NT2/D1 (cell line): ENCODE measurements around the gene FAM156B.
"Not testable (repeated sequence)": the region's sequence is repeated elsewhere in the genome, so short reads cannot be mapped to it uniquely, and the experiment has no call there.

Experiments used
- DNase-seq: peaks from one replicate; pipeline ENCODE4 v3.0.0-alpha.2; 2011; ENCODE audit warnings: low read depth, low spot score
- H3K27me3 ChIP-seq: 2 replicates; pipeline ENCODE4 v1.6.0; 2011; ENCODE audit warnings: mild to moderate bottlenecking; ENCODE audit not compliant: insufficient read length, insufficient read depth
- H3K36me3 ChIP-seq: 2 replicates; pipeline ENCODE4 v1.6.1; 2011; ENCODE audit warnings: mild to moderate bottlenecking, low read length, mixed read lengths; ENCODE audit not compliant: insufficient read depth, insufficient read length
- H3K4me1 ChIP-seq: 2 replicates; pipeline ENCODE4 v1.5.1; 2011; ENCODE audit not compliant: insufficient read depth, insufficient read length
- H3K4me3 ChIP-seq: 2 replicates; pipeline ENCODE4 v1.5.1; 2011; ENCODE audit warnings: low read depth; ENCODE audit not compliant: insufficient read length
- H3K9ac ChIP-seq: 2 replicates; pipeline ENCODE4 v1.6.0; 2011; ENCODE audit warnings: low read depth; ENCODE audit not compliant: insufficient read length
- H3K9me3 ChIP-seq: 2 replicates; pipeline ENCODE4 v1.5.1; 2011; ENCODE audit warnings: mild to moderate bottlenecking, low read length; ENCODE audit not compliant: insufficient read depth
- SUZ12 ChIP-seq: IDR thresholded peaks from 2 replicates; pipeline ENCODE4 v1.6.1; 2011; ENCODE audit not compliant: insufficient read length, insufficient read depth; ENCODE audit errors: extremely low read depth
- YY1 ChIP-seq: IDR thresholded peaks from 2 replicates; pipeline ENCODE4 v1.6.1; 2011; ENCODE audit not compliant: insufficient read length, insufficient read depth
- ZNF274 ChIP-seq: IDR thresholded peaks from 2 replicates; pipeline ENCODE4 v1.6.1; 2011; ENCODE audit warnings: mild to moderate bottlenecking, low read depth, low read length

FAM156B gene

GRCh38 chrX:52896855-52897709 is at the start of gene FAM156B:
Gene FAM156B, plus strand, starts transcription at chrX:52897330. Its CDS starts 9,896 bp downstream, at chrX:52907226.
- not testable (repeated sequence) for H3K27me3 ChIP-seq, H3K36me3 ChIP-seq, H3K4me1 ChIP-seq, H3K9me3 ChIP-seq, DNase-seq, H3K4me3 ChIP-seq, H3K9ac ChIP-seq

GRCh38 chrX:52852110-52852860 is 44.8 kb upstream of the FAM156B start:
- Histone ChIP-seq H3K4me3 (no peak overlapping the region), H3K9me3 (peaks cover 10% of the 10 kb centered on the region; the same call in 1 of the 2 replicates), H3K9ac (no peak overlapping the region), H3K27me3 (no peaks in the 10 kb centered on the region), H3K4me1 (no peaks in the 10 kb centered on the region), H3K36me3 (no peaks in the 10 kb centered on the region)
- DNase-seq, result no peak
- no peak for TF ChIP-seq YY1

- DNase-seq, H3K9me3 ChIP-seq, H3K36me3 ChIP-seq, H3K9ac ChIP-seq, H3K27me3 ChIP-seq, H3K4me3 ChIP-seq, H3K4me1 ChIP-seq: not testable (repeated sequence)
Measured at GRCh38 chrX:52856991-52857525, 40.1 kb upstream of the FAM156B start.

GRCh38 chrX:52865343-52865998 is 31.7 kb upstream of the FAM156B start:
- TF ChIP-seq ZNF274, result no peak
- TF ChIP-seq SUZ12, result no peak
- no peak for TF ChIP-seq YY1
- no peaks in the 10 kb centered on the region for H3K4me1 ChIP-seq
- no peak for DNase-seq
- H3K36me3 ChIP-seq, result no peaks in the 10 kb centered on the region
- no peak overlapping the region for H3K4me3 ChIP-seq
- H3K9ac ChIP-seq, result no peak overlapping the region
- no peaks in the 10 kb centered on the region for H3K27me3 ChIP-seq
- H3K9me3 ChIP-seq, result no peaks in the 10 kb centered on the region

- H3K9me3 ChIP-seq, result no peaks in the 10 kb centered on the region
- no peaks in the 10 kb centered on the region for H3K27me3 ChIP-seq
- no peaks in the 10 kb centered on the region for H3K4me1 ChIP-seq
- TF ChIP-seq YY1 (no peak), SUZ12 (no peak), ZNF274 (no peak)
- no peak for DNase-seq
- no peak within 1 kb of the TSS for H3K9ac ChIP-seq
- H3K4me3 ChIP-seq, result no peak within 1 kb of the TSS
- H3K36me3 ChIP-seq, result no peaks in the 10 kb centered on the region
Measured at GRCh38 chrX:52867610-52868348, 29.4 kb upstream of the FAM156B start, which contains the start of gene XAGE3. Gene XAGE3, minus strand, starts transcription at chrX:52868083. Its CDS starts 950 bp downstream, at chrX:52867133.

- Histone ChIP-seq H3K4me1 (no peaks in the 10 kb centered on the region), H3K27me3 (no peaks in the 10 kb centered on the region), H3K9ac (no peak overlapping the region), H3K36me3 (no peaks in the 10 kb centered on the region), H3K9me3 (no peaks in the 10 kb centered on the region), H3K4me3 (no peak overlapping the region)
- DNase-seq, result no peak
- TF ChIP-seq ZNF274, result no peak
- TF ChIP-seq YY1, result no peak
- TF ChIP-seq SUZ12, result no peak
Measured at GRCh38 chrX:52870046-52870445, 27.1 kb upstream of the FAM156B start.

- H3K4me1 ChIP-seq, DNase-seq, H3K36me3 ChIP-seq, H3K27me3 ChIP-seq, H3K9ac ChIP-seq, H3K4me3 ChIP-seq, H3K9me3 ChIP-seq: not testable (repeated sequence)
Measured at GRCh38 chrX:52873825-52874224, 23.3 kb upstream of the FAM156B start.
